IMR-90 (cell line): ENCODE results near the gene CBLIF. TPM values are rescaled to one million over a fixed set of nuclear protein-coding genes. Genes with fewer than 3 reads are reported as not detected.

ENCODE experiments used
- ATAC-seq: fragments of 200-7000 bp; cut with Tn5 transposase; 2 replicates; pipeline ENCODE4 v1.9.1; 2020; ENCODE audit warnings: low read depth, mild to moderate bottlenecking, moderate library complexity
- BruUV-seq: library from RNA; stranded (reverse); fragments of 400-500 nt; replicated peaks from 2 replicates; lab custom pipeline; 2021; lab: Mats Ljungman, UMichigan
- CTCF ChIA-PET: fragments of 300-600 bp; formaldehyde crosslinking; extraction: SDS; loops from one replicate; lab custom pipeline; 2021; ENCODE audit warnings: antibody characterized with exemption; lab: Yijun Ruan, JAX
- POLR2A ChIA-PET: fragments of 300-600 bp; sonication (Branson Sonifier 250); formaldehyde crosslinking; loops from one replicate; lab custom pipeline; 2022; ENCODE audit warnings: antibody characterized with exemption; ENCODE audit not compliant: unreplicated experiment; lab: Charles Lee
- DNase-seq: peaks from one replicate; pipeline ENCODE4 v3.0.0; 2013
- H2AFZ ChIP-seq: replicated peaks from 2 replicates; pipeline ENCODE3; 2013; ENCODE audit warnings: low read length, mild to moderate bottlenecking; ENCODE audit not compliant: poor library complexity
- H2AK5ac ChIP-seq: 2 replicates; pipeline ENCODE4 v1.6.1; 2013; ENCODE audit warnings: low read depth, low read length, inconsistent platforms
- H2AK9ac ChIP-seq: replicated peaks from 2 replicates; pipeline ENCODE3; 2013; ENCODE audit warnings: mild to moderate bottlenecking, low read depth, low read length, moderate library complexity; ENCODE audit not compliant: poor library complexity
- H2BK120ac ChIP-seq: 2 replicates; pipeline ENCODE4 v1.6.1; 2013; ENCODE audit warnings: low read depth, low read length, inconsistent platforms
- H2BK15ac ChIP-seq: 3 replicates; pipeline ENCODE4 v1.6.1; 2013; ENCODE audit warnings: low read depth, low read length, inconsistent platforms
- H2BK20ac ChIP-seq: 2 replicates; pipeline ENCODE4 v1.6.1; 2013; ENCODE audit warnings: low read depth, mild to moderate bottlenecking, inconsistent platforms, low read length, moderate library complexity
- H2BK5ac ChIP-seq: 2 replicates; pipeline ENCODE4 v1.6.1; 2013; ENCODE audit warnings: mild to moderate bottlenecking, low read depth, low read length, inconsistent platforms; ENCODE audit not compliant: poor library complexity, severe bottlenecking
- H3K14ac ChIP-seq: replicated peaks from 2 replicates; pipeline ENCODE4 v1.6.1; 2013; ENCODE audit warnings: low read depth, low read length, inconsistent platforms
- H3K18ac ChIP-seq: 2 replicates; pipeline ENCODE4 v1.6.1; 2013; ENCODE audit warnings: low read depth, low read length, control low read depth
- H3K23ac ChIP-seq: 2 replicates; pipeline ENCODE4 v1.6.1; 2013; ENCODE audit warnings: low read depth, low read length, inconsistent platforms
- H3K27ac ChIP-seq: 2 replicates; pipeline ENCODE4 v1.5.1; 2013; ENCODE audit warnings: mild to moderate bottlenecking, control low read depth, low read length; ENCODE audit not compliant: insufficient read depth
- H3K27me3 ChIP-seq: 2 replicates; pipeline ENCODE4 v1.6.1; 2013; ENCODE audit warnings: low read length; ENCODE audit not compliant: control insufficient read depth, insufficient read depth
- H3K36me3 ChIP-seq: 2 replicates; pipeline ENCODE4 v1.6.1; 2013; ENCODE audit warnings: low read length, mixed read lengths; ENCODE audit not compliant: control insufficient read depth, insufficient read depth
- H3K4ac ChIP-seq: 2 replicates; pipeline ENCODE4 v1.6.1; 2013; ENCODE audit warnings: low read depth, low read length, inconsistent platforms
- H3K4me1 ChIP-seq: 2 replicates; pipeline ENCODE4 v1.6.1; 2013; ENCODE audit warnings: low read length, mixed read lengths; ENCODE audit not compliant: control insufficient read depth, insufficient read depth
- H3K4me2 ChIP-seq: 2 replicates; pipeline ENCODE4 v1.6.1; 2013; ENCODE audit warnings: low read depth, mild to moderate bottlenecking, control low read depth, low read length, moderate library complexity
- H3K4me3 ChIP-seq: 2 replicates; pipeline ENCODE4 v1.5.1; 2013; ENCODE audit warnings: low read depth, mild to moderate bottlenecking, control low read depth, low read length, moderate library complexity; ENCODE audit not compliant: insufficient read depth
- H3K56ac ChIP-seq: 2 replicates; pipeline ENCODE4 v1.6.1; 2013; ENCODE audit warnings: low read length, inconsistent platforms; ENCODE audit not compliant: insufficient read depth; ENCODE audit errors: extremely low read depth
- H3K79me1 ChIP-seq, 2 experiments: 2 replicates each; pipeline ENCODE4 v1.6.1; 2013; ENCODE audit warnings: low read length in 2 of 2, inconsistent platforms in 1 of 2, low read depth in 1 of 2
- H3K9ac ChIP-seq: 2 replicates; pipeline ENCODE4 v1.6.1; 2013; ENCODE audit warnings: low read depth, low read length, control low read depth
- H3K9me1 ChIP-seq: 2 replicates; pipeline ENCODE4 v1.6.1; 2013; ENCODE audit warnings: low read length, inconsistent platforms; ENCODE audit not compliant: insufficient read depth
- H3K9me3 ChIP-seq: 2 replicates; pipeline ENCODE4 v1.6.1; 2013; ENCODE audit warnings: low read length; ENCODE audit not compliant: control insufficient read depth, insufficient read depth
- H4K20me1 ChIP-seq: 2 replicates; pipeline ENCODE4 v1.6.1; 2013; ENCODE audit warnings: low read length, inconsistent platforms; ENCODE audit not compliant: insufficient read depth
- H4K5ac ChIP-seq: 2 replicates; pipeline ENCODE4 v1.6.1; 2013; ENCODE audit warnings: mild to moderate bottlenecking, low read depth, low read length, control low read depth
- H4K8ac ChIP-seq, 2 experiments: 2 replicates each; pipeline ENCODE4 v1.6.1; 2013; ENCODE audit warnings: low read depth in 2 of 2, low read length in 2 of 2, control low read depth in 1 of 2, inconsistent platforms in 1 of 2
- H4K91ac ChIP-seq: 2 replicates; pipeline ENCODE4 v1.6.1; 2013; ENCODE audit warnings: low read depth, low read length, inconsistent platforms; ENCODE audit not compliant: insufficient read depth
- CEBPB ChIP-seq: IDR thresholded peaks from 2 replicates; pipeline ENCODE4 v1.6.1; 2012; ENCODE audit warnings: low read depth, low read length, improper control_type of control experiment
- CHD1 ChIP-seq: IDR thresholded peaks from 2 replicates; pipeline ENCODE4 v1.6.1; 2012; ENCODE audit warnings: low read depth, low read length, improper control_type of control experiment
- CTCF ChIP-seq: conservative IDR thresholded peaks from 2 replicates; pipeline ENCODE4 v1.5.1; 2012; ENCODE audit warnings: mild to moderate bottlenecking, low read depth, low read length, improper control_type of control experiment
- ELK1 ChIP-seq: fragments of 150-350 bp; IDR thresholded peaks from 2 replicates; pipeline ENCODE4 v1.6.1; 2016; ENCODE audit warnings: low read depth, mild to moderate bottlenecking, low read length, moderate library complexity, borderline replicate concordance
- FOS ChIP-seq: fragments of 150-350 bp; IDR thresholded peaks from 2 replicates; pipeline ENCODE4 v1.6.1; 2016; ENCODE audit warnings: low read depth, low read length
- MAFK ChIP-seq: IDR thresholded peaks from 2 replicates; pipeline ENCODE4 v1.6.1; 2012; ENCODE audit warnings: low read depth, low read length, improper control_type of control experiment
- MAZ ChIP-seq: IDR thresholded peaks from 2 replicates; pipeline ENCODE4 v1.6.1; 2012; ENCODE audit warnings: low read depth, mild to moderate bottlenecking, low read length, improper control_type of control experiment, moderate library complexity, borderline replicate concordance
- MXI1 ChIP-seq: IDR thresholded peaks from 2 replicates; pipeline ENCODE4 v1.6.1; 2012; ENCODE audit warnings: low read depth, mild to moderate bottlenecking, low read length, moderate library complexity, borderline replicate concordance
- NFE2L2 ChIP-seq: fragments of 150-350 bp; IDR thresholded peaks from 2 replicates; pipeline ENCODE4 v1.6.1; 2016; ENCODE audit warnings: low read depth, mild to moderate bottlenecking, low read length
- POLR2A ChIP-seq: IDR thresholded peaks from 2 replicates; pipeline ENCODE4 v1.6.1; 2012; ENCODE audit warnings: mild to moderate bottlenecking, low read depth, low read length
- RAD21 ChIP-seq: IDR thresholded peaks from 2 replicates; pipeline ENCODE4 v1.6.1; 2012; ENCODE audit warnings: low read length, improper control_type of control experiment
- RFX5 ChIP-seq: IDR thresholded peaks from 2 replicates; pipeline ENCODE4 v1.8.0; 2012; ENCODE audit warnings: low read depth, mild to moderate bottlenecking, low read length, moderate library complexity
- SMC3 ChIP-seq: fragments of 150-350 bp; IDR thresholded peaks from 2 replicates; pipeline ENCODE4 v1.6.1; 2016; ENCODE audit warnings: low read depth, mild to moderate bottlenecking, antibody characterized with exemption, low read length, moderate library complexity
- WGBS, 2 experiments: methylation state at CpG; one replicate each; pipeline versions ENCODE4 v1.1.5 to v1.1.7; 2013; ENCODE audit warnings: missing lambda C conversion rate in 2 of 2; ENCODE audit not compliant: insufficient read length in 1 of 2; ENCODE audit errors: extremely low coverage in 2 of 2; 5-methylcytosine and 5-hydroxymethylcytosine counted together
- dilution Hi-C: fragments of 300-500 bp; cut with HindIII; formaldehyde crosslinking; loops from one replicate; pipeline ENCODE4 v1.14.3; 2018; ENCODE audit warnings: low sequenced_read_pairs; ENCODE audit not compliant: unreplicated experiment
- in situ Hi-C: fragments of 300-500 bp; cut with MboI; formaldehyde crosslinking; loops from 3 replicates; pipeline ENCODE4 v1.14.3; 2019; ENCODE audit warnings: low sequenced_read_pairs, inconsistent platforms, mixed read lengths
- intact Hi-C: fragments of 100-400 bp; cut with micrococcal nuclease; formaldehyde crosslinking; loops from 2 replicates; pipeline ENCODE4 v1.10.0; 2022
- polyA plus RNA-seq, 3 experiments: library from polyadenylated mRNA; depleted of rRNA; stranded (reverse); fragments of >200 nt; gene quantifications; 2 replicates each; pipeline ENCODE4 v1.2.3, GENCODE V29; 2012; ENCODE audit warnings: low replicate concordance in 1 of 3
- total RNA-seq: library from RNA; depleted of rRNA; stranded (reverse); fragments of >200 nt; gene quantifications from 2 replicates; pipeline ENCODE4 v1.2.3, GENCODE V29; 2012

Gene CBLIF
- total and polyA plus RNA-seq, 2 of the 4 experiments (the other 2 are of a cell fraction): not detected

GRCh38 chr11:59841514-59841913 is 3.8 kb downstream of the CBLIF start:
- H3K79me1 ChIP-seq: no peaks in the 10 kb centered on the region
- no peak overlapping the region for H3K14ac ChIP-seq
- intact Hi-C loops (no loop called here), in situ Hi-C loops (loop anchor here (25.0 kb wide), 1 partner anchor 346 kb away; the partner anchor contains the start of gene MS4A6A), dilution Hi-C loops (no loop called here)
- BruUV-seq: no TSS peak
- H3K4ac ChIP-seq: no peak overlapping the region
- H3K23ac ChIP-seq: no peak overlapping the region
- no peaks in the 10 kb centered on the region for H3K9me1 ChIP-seq
- no peak overlapping the region for H2BK5ac ChIP-seq
- H4K20me1 ChIP-seq: no peaks in the 10 kb centered on the region
- ChIA-PET CTCF (no interaction called here), POLR2A (no interaction called here)
- H3K9me3 ChIP-seq: no peaks in the 10 kb centered on the region
- no peak overlapping the region for H2AFZ ChIP-seq
- no peaks in the 10 kb centered on the region for H3K4me1 ChIP-seq
- WGBS, 2 experiments: 52% methylated on average over 2 of the region's 2 CpGs; no CpG with 5 or more reads in 1 of the 2 experiments
- no peak overlapping the region for H3K4me2 ChIP-seq
- H2AK5ac ChIP-seq: no peak overlapping the region
- no peak for DNase-seq
- no peak for TF ChIP-seq CEBPB
- TF ChIP-seq RAD21: no peak
- no peak for TF ChIP-seq SMC3
- TF ChIP-seq ELK1: no peak
- TF ChIP-seq MAFK: no peak
- no peak for TF ChIP-seq MAZ
- no peak for TF ChIP-seq POLR2A
- no peak for TF ChIP-seq MXI1
- no peak for TF ChIP-seq CHD1
- TF ChIP-seq NFE2L2: no peak
- no peak for TF ChIP-seq RFX5
- no peak for TF ChIP-seq FOS
- TF ChIP-seq CTCF: no peak
- no peak overlapping the region for H4K8ac ChIP-seq
- H2BK20ac ChIP-seq: no peak overlapping the region
- no peak for ATAC-seq
- H3K18ac ChIP-seq: no peak overlapping the region
- H3K36me3 ChIP-seq: no peaks in the 10 kb centered on the region
- H4K91ac ChIP-seq: no peak overlapping the region
- no peak overlapping the region for H3K27ac ChIP-seq
- H3K4me3 ChIP-seq: no peak overlapping the region
- no peak overlapping the region for H4K5ac ChIP-seq
- no peak overlapping the region for H3K56ac ChIP-seq
- H2BK120ac ChIP-seq: no peak overlapping the region
- no peak overlapping the region for H3K9ac ChIP-seq
- no peaks in the 10 kb centered on the region; the same call in 1 of the 2 replicates for H3K27me3 ChIP-seq
- H2BK15ac ChIP-seq: no peak overlapping the region
- no peak overlapping the region for H2AK9ac ChIP-seq
